ENCODE results near the gene BTN1A1. TPM values are rescaled to one million over a fixed set of nuclear protein-coding genes. Genes with fewer than 3 reads are reported as not detected.

BTN1A1 gene
- total and polyA plus RNA-seq, 9 of the 15 experiments (the other 6 are each of a cell fraction or from before 2014, with no cell fraction given) = 0.01 to 0.15 (median 0.06) TPM; not detected in 4

- FAIRE-seq (no peak), DNase-seq (ENCODE audit: extremely low read depth in 1 of 4, low spot score in 3 of 4) (no peak), ATAC-seq (peak; percentile 4; the same call in 2 of the 3 replicates)
- H4K20me1 ChIP-seq (replicated peaks; ENCODE audit: control insufficient read depth, insufficient read depth, low read length) = no peaks in the 10 kb centered on the region
- BruUV-seq (replicated peaks) = no TSS peak
- H3K36me3 ChIP-seq (ENCODE audit: control insufficient read depth, insufficient read depth, low read length) = no peaks in the 10 kb centered on the region; the same call in 2 of the 3 replicates
- H3K4me1 ChIP-seq (replicated peaks in 1 of 2; ENCODE audit: control insufficient read depth in 2 of 2, insufficient read depth in 2 of 2, low read length in 2 of 2) = peaks cover 32 to 52% of the 10 kb centered on the region in 2 experiments
- peak overlapping the region; percentile 26; the same call in 1 of the 2 replicates for H3K4me3 ChIP-seq
- H3K4me2 ChIP-seq (ENCODE audit: insufficient read depth, low read length) = peak overlapping the region; percentile 74
- H3K79me2 ChIP-seq (ENCODE audit: control insufficient read depth, insufficient read depth, low read length) = no peaks in the 10 kb centered on the region
- peak overlapping the region; percentile 95 for H2AFZ ChIP-seq (ENCODE audit: low read depth, low read length)
- CTCF ChIA-PET (ENCODE audit: low intra/inter-chr PET ratio) = interaction anchor here (0.6 kb wide), 1 partner anchor 52 kb away, joined by 4 read pairs; no protein-coding TSS in a partner anchor
- POLR2A ChIA-PET = interaction anchor here (0.6 to 2.5 kb wide), 18 partner anchors 10 to 1280 kb away, joined by 3 to 18 read pairs (median 4); a partner anchor contains a TSS
- H3K27ac ChIP-seq (ENCODE audit: extremely low read depth, low read depth, low read length) = peak overlapping the region; percentile 75
- intact Hi-C loops (cut with micrococcal nuclease) (no loop called here), in situ Hi-C loops (cut with MboI) (no loop called here)
- no peaks in the 10 kb centered on the region for H3K27me3 ChIP-seq (ENCODE audit: control insufficient read depth in 2 of 2, insufficient read depth in 2 of 2, low read length in 2 of 2)
- H3K9me3 ChIP-seq (replicated peaks; ENCODE audit: control insufficient read depth, insufficient read depth, low read depth, low read length) = 0 out of 2 replicates have a peak, but pooled peaks cover 6% of the 10 kb centered on the region
- WGBS (ENCODE audit: insufficient coverage, low coverage, missing lambda C conversion rate) = 67% methylated on average over 2 of the region's 2 CpGs
- H3K9me1 ChIP-seq (ENCODE audit: control insufficient read depth, insufficient read depth, low read length) = no peaks in the 10 kb centered on the region
- peak overlapping the region in 1 of 2 experiments; percentile 76; a peak in 3 of 4 replicates for H3K9ac ChIP-seq (ENCODE audit: insufficient read depth in 1 of 2, low read depth in 2 of 2, low read length in 2 of 2)
- no peak for TF ChIP-seq NR2C2 (CRISPR knock-in tag; IDR thresholded peaks at IDR 0.05)
- TF ChIP-seq NR2C2 (tag; IDR thresholded peaks at IDR 0.05) = peak; percentile 66
- TF ChIP-seq FOXJ2 (tag; IDR thresholded peaks at IDR 0.05) = peak; percentile 15; the same call in 1 of the 2 replicates
- TF ChIP-seq ZNF384 (IDR thresholded peaks at IDR 0.05; ENCODE audit: low read depth, low read length) = peak; percentile 45; the same call in 1 of the 2 replicates
- TF ChIP-seq HNRNPK (IDR thresholded peaks at IDR 0.05; ENCODE audit: low read depth, low read length, poor library complexity, severe bottlenecking) = no peak
- no peak for TF ChIP-seq ZNF277 (CRISPR knock-in tag; IDR thresholded peaks at IDR 0.05; ENCODE audit: borderline replicate concordance)
- peak; percentile 51 for TF ChIP-seq ZBTB8A (IDR thresholded peaks at IDR 0.05; ENCODE audit: partially characterized antibody)
- no peak for TF ChIP-seq USF1 (CRISPR knock-in tag; IDR thresholded peaks at IDR 0.05)
- no peak for TF ChIP-seq TCF7 (IDR thresholded peaks at IDR 0.05; ENCODE audit: borderline replicate concordance)
- peak; percentile 54 for TF ChIP-seq ZBTB40 (IDR thresholded peaks at IDR 0.05)
- no peak for TF ChIP-seq ZBTB40 (CRISPR knock-in tag; IDR thresholded peaks at IDR 0.05)
Measured at GRCh38 chr6:26474439-26474881, 25.6 kb upstream of the BTN1A1 start.
